Measurements from ENCODE around the gene ZNF677.

GRCh38 chr19:53290758-53291549 lies 36.3 kb upstream of the ZNF677 start:
- no peak for TF ChIP-seq CTCF (IDR thresholded peaks at IDR 0.05)
- TF ChIP-seq POLR2A (IDR thresholded peaks at IDR 0.05): no peak
